ENCODE measurements around the gene FAT1. TPM values are rescaled to one million over a fixed set of nuclear protein-coding genes. Genes with fewer than 3 reads are reported as not detected.

Gene FAT1
- total RNA-seq, 1 donor from 2014 or later, result 106 TPM

- Histone ChIP-seq H3K27me3 (ENCODE audit: low read depth) (peaks cover 36% of the 10 kb centered on the region), H3K4me3 (no peak overlapping the region), H3K36me3 (no peaks in the 10 kb centered on the region), H3K9me3 (no peaks in the 10 kb centered on the region), H3K27ac (no peak overlapping the region), H3K4me1 (no peaks in the 10 kb centered on the region)
- intact Hi-C loops (cut with DNase I), result no loop called here
- DNase-seq (no peak), ATAC-seq (no peak)
- TF ChIP-seq CTCF (IDR thresholded peaks at IDR 0.05), result no peak
These were observed 171.8 kb downstream of the FAT1 start for GRCh38 chr4:186551849-186552248.

- H3K9me3 ChIP-seq, result no peaks in the 10 kb centered on the region
- H3K4me3 ChIP-seq, result no peak overlapping the region
- no peak for DNase-seq
- no peak for ATAC-seq
- intact Hi-C loops (cut with DNase I), result no loop called here
- H3K27me3 ChIP-seq (ENCODE audit: low read depth), result peaks cover 5% of the 10 kb centered on the region
- no peak overlapping the region for H3K27ac ChIP-seq
- no peaks in the 10 kb centered on the region for H3K4me1 ChIP-seq
- H3K36me3 ChIP-seq, result no peaks in the 10 kb centered on the region
- TF ChIP-seq CTCF (IDR thresholded peaks at IDR 0.05), result no peak
These were observed 178.2 kb downstream of the FAT1 start for GRCh38 chr4:186545436-186545835.

GRCh38 chr4:186543206-186543605 is 180.4 kb downstream of the FAT1 start:
- no peak for TF ChIP-seq CTCF (IDR thresholded peaks at IDR 0.05)
- intact Hi-C loops (cut with DNase I), result no loop called here
- Histone ChIP-seq H3K36me3 (no peaks in the 10 kb centered on the region), H3K9me3 (no peaks in the 10 kb centered on the region), H3K4me3 (no peak overlapping the region), H3K27ac (no peak overlapping the region), H3K27me3 (ENCODE audit: low read depth) (no peaks in the 10 kb centered on the region), H3K4me1 (no peaks in the 10 kb centered on the region)
- DNase-seq (no peak), ATAC-seq (no peak)

GRCh38 chr4:186541801-186542200 is 181.9 kb downstream of the FAT1 start:
- H3K4me1 ChIP-seq, result no peaks in the 10 kb centered on the region
- H3K9me3 ChIP-seq, result no peaks in the 10 kb centered on the region
- H3K27ac ChIP-seq, result no peak overlapping the region
- no peaks in the 10 kb centered on the region for H3K27me3 ChIP-seq (ENCODE audit: low read depth)
- ATAC-seq (no peak), DNase-seq (no peak)
- no peak overlapping the region for H3K4me3 ChIP-seq
- intact Hi-C loops (cut with DNase I), result no loop called here
- H3K36me3 ChIP-seq, result no peaks in the 10 kb centered on the region
- TF ChIP-seq CTCF (IDR thresholded peaks at IDR 0.05), result no peak

- intact Hi-C loops (cut with DNase I), result no loop called here
- H3K9me3 ChIP-seq, result no peaks in the 10 kb centered on the region
- no peaks in the 10 kb centered on the region for H3K4me1 ChIP-seq
- H3K27me3 ChIP-seq (ENCODE audit: low read depth), result no peaks in the 10 kb centered on the region
- ATAC-seq (no peak), DNase-seq (no peak)
- H3K36me3 ChIP-seq, result no peaks in the 10 kb centered on the region
- TF ChIP-seq CTCF (IDR thresholded peaks at IDR 0.05), result no peak
- no peak overlapping the region for H3K4me3 ChIP-seq
- no peak overlapping the region for H3K27ac ChIP-seq
These were observed 185.7 kb downstream of the FAT1 start for GRCh38 chr4:186537843-186538521.

Other genes starting within 250 kb of the FAT1 start
- not detected for gene MTNR1A, start 168.3 kb downstream of the FAT1 start, total RNA-seq

All from lower lobe of right lung (tissue), 2 donors.